ENCODE measurements around the gene SLC44A4. TPM values are rescaled to one million over a fixed set of nuclear protein-coding genes. Genes with fewer than 3 reads are reported as not detected.

Gene SLC44A4
- total RNA-seq, 1 donor from 2014 or later, result not detected

GRCh38 chr6:31877651-31878161 is 1.1 kb downstream of the SLC44A4 start:
- H3K27ac ChIP-seq, result no peak overlapping the region
- intact Hi-C loops (cut with DNase I), result no loop called here
- TF ChIP-seq, protein P1, sequence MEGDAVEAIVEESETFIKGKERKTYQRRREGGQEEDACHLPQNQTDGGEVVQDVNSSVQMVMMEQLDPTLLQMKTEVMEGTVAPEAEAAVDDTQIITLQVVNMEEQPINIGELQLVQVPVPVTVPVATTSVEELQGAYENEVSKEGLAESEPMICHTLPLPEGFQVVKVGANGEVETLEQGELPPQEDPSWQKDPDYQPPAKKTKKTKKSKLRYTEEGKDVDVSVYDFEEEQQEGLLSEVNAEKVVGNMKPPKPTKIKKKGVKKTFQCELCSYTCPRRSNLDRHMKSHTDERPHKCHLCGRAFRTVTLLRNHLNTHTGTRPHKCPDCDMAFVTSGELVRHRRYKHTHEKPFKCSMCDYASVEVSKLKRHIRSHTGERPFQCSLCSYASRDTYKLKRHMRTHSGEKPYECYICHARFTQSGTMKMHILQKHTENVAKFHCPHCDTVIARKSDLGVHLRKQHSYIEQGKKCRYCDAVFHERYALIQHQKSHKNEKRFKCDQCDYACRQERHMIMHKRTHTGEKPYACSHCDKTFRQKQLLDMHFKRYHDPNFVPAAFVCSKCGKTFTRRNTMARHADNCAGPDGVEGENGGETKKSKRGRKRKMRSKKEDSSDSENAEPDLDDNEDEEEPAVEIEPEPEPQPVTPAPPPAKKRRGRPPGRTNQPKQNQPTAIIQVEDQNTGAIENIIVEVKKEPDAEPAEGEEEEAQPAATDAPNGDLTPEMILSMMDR (IDR thresholded peaks at IDR 0.05), result no peak
- H3K27me3 ChIP-seq, result no peaks in the 10 kb centered on the region
- H3K36me3 ChIP-seq, result peaks cover 14 to 33% of the 10 kb centered on the region in 2 donors
- no peak for DNase-seq (ENCODE audit: low spot score in 2 of 2)
- H3K9me3 ChIP-seq, result no peaks in the 10 kb centered on the region
- H3K4me3 ChIP-seq, result no peak overlapping the region
- no peaks in the 10 kb centered on the region for H3K4me1 ChIP-seq

DNA sequence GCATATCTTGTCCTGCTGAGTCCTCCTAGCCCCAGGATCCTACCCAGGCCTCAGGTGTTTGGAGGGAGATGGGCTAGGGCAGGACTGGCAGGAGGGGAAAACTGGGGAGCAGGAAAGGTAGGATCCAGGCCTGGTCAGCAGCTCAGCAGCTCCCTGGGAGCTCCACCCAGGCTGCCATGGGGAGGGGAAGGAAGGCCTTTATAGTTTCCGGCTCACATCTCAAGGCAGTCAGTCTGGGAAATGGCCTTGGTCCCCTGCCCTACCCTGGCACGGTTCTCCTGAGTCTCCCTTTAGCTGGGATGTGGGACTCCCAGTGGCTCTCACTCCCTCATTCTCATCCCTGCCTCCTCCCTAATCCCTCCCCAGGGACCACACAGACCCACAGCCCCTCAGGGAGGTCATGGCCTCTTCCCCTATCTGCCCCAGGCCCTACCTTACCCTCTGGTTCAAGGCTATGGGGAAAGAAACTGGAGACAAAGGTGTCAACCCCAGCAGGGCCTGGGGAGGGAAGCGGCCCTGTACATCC is 1.6 kb downstream of the SLC44A4 start:
- DNase-seq (ENCODE audit: low spot score in 2 of 2), result no peak
- Histone ChIP-seq H3K4me3 (no peak overlapping the region), H3K9me3 (no peaks in the 10 kb centered on the region), H3K36me3 (peaks cover 11 to 28% of the 10 kb centered on the region in 2 donors), H3K27me3 (no peaks in the 10 kb centered on the region), H3K4me1 (no peaks in the 10 kb centered on the region), H3K27ac (no peak overlapping the region)
- TF ChIP-seq, protein P1 (IDR thresholded peaks at IDR 0.05), result no peak
- intact Hi-C loops (cut with DNase I), result no loop called here

DNA sequence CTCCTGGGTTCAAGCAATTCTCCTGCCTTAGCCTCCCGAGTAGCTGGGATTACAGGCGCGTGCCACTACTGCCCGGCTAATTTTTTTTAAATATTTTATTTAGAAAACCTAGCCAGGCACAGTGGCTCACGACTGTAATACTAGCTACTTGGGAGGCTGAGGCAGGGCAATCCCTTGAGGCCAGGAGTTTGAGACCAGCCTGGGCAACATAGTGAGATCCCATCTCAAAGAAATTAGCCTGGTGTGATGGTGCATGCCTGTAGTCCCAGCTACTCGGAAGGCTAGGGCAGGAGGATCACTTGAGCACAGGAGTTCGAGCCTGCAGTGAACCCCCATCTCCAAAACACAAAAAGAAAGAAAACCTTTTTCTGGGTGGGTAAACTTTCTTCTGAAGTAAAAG is 2.4 kb downstream of the SLC44A4 start:
- TF ChIP-seq, protein P1 (IDR thresholded peaks at IDR 0.05), result no peak
- Histone ChIP-seq H3K27ac (no peak overlapping the region), H3K27me3 (no peaks in the 10 kb centered on the region), H3K36me3 (peaks cover 11 to 19% of the 10 kb centered on the region in 2 donors), H3K4me3 (no peak overlapping the region), H3K4me1 (no peaks in the 10 kb centered on the region), H3K9me3 (no peaks in the 10 kb centered on the region)
- intact Hi-C loops (cut with DNase I), result no loop called here
- no peak for DNase-seq (ENCODE audit: low spot score in 2 of 2)

GRCh38 chr6:31875877-31876276 is 2.9 kb downstream of the SLC44A4 start:
- no peak for DNase-seq (ENCODE audit: low spot score in 2 of 2)
- H3K36me3 ChIP-seq, result peaks cover 6 to 15% of the 10 kb centered on the region in 2 donors
- TF ChIP-seq, protein P1 (IDR thresholded peaks at IDR 0.05), result no peak
- H3K27me3 ChIP-seq, result no peaks in the 10 kb centered on the region
- H3K4me1 ChIP-seq, result no peaks in the 10 kb centered on the region
- no peak overlapping the region for H3K4me3 ChIP-seq
- H3K9me3 ChIP-seq, result no peaks in the 10 kb centered on the region
- no peak overlapping the region for H3K27ac ChIP-seq
- intact Hi-C loops (cut with DNase I), result no loop called here

GRCh38 chr6:31874836-31875572 is 3.8 kb downstream of the SLC44A4 start:
- no peak for DNase-seq (ENCODE audit: low spot score in 2 of 2)
- peaks cover 0 to 6% of the 10 kb centered on the region in 2 donors for H3K36me3 ChIP-seq
- TF ChIP-seq, protein P1 (IDR thresholded peaks at IDR 0.05), result no peak
- H3K27ac ChIP-seq, result no peak overlapping the region
- H3K4me1 ChIP-seq, result no peaks in the 10 kb centered on the region
- H3K4me3 ChIP-seq, result no peak overlapping the region
- intact Hi-C loops (cut with DNase I), result no loop called here
- no peaks in the 10 kb centered on the region for H3K27me3 ChIP-seq
- H3K9me3 ChIP-seq, result no peaks in the 10 kb centered on the region
